Keratinocyte (primary cell): ENCODE data around the gene IFT81.

Source experiments
- EZH2 ChIP-seq: IDR thresholded peaks from one replicate; pipeline ENCODE4 v1.6.1; 2012; ENCODE audit warnings: inconsistent platforms, mild to moderate bottlenecking, low read length, moderate library complexity
- TF ChIP-seq, protein P1 (sequence below), 3 experiments: IDR thresholded peaks in 1 of 3; conservative IDR thresholded peaks in 1 of 3; optimal IDR thresholded peaks in 1 of 3; 2 replicates in 2 of 3; 3 replicates in 1 of 3; pipeline versions ENCODE3 to v1.5.1; 2011; ENCODE audit warnings: low read length in 3 of 3, mild to moderate bottlenecking in 3 of 3, moderate library complexity in 2 of 3, control low read depth in 1 of 3, inconsistent platforms in 1 of 3; ENCODE audit not compliant: insufficient read depth in 2 of 3; ENCODE audit errors: extremely low read depth in 1 of 3

DNA sequence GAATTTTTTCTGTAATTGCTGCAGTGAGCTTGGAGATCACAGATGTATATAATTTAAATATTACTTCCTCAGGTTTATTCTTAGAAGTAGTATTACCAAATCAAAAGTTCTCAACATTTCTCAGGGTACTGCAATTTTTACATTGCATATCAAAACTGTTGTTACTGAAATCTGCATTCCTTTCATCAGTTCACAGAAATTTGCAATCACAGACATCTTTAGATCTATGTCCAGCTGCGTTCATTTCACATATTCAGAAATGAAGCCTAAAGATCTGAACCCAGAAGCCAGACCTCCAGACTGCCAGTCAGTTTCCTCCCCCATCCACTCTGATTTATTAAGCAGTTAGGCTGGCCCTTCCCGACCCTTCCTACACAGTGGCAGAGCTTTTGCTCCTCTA lies 18.2 kb upstream of the IFT81 start:
- TF ChIP-seq, protein P1, sequence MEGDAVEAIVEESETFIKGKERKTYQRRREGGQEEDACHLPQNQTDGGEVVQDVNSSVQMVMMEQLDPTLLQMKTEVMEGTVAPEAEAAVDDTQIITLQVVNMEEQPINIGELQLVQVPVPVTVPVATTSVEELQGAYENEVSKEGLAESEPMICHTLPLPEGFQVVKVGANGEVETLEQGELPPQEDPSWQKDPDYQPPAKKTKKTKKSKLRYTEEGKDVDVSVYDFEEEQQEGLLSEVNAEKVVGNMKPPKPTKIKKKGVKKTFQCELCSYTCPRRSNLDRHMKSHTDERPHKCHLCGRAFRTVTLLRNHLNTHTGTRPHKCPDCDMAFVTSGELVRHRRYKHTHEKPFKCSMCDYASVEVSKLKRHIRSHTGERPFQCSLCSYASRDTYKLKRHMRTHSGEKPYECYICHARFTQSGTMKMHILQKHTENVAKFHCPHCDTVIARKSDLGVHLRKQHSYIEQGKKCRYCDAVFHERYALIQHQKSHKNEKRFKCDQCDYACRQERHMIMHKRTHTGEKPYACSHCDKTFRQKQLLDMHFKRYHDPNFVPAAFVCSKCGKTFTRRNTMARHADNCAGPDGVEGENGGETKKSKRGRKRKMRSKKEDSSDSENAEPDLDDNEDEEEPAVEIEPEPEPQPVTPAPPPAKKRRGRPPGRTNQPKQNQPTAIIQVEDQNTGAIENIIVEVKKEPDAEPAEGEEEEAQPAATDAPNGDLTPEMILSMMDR (optimal IDR thresholded peaks at IDR 0.05 in 1 of 3, IDR thresholded peaks at IDR 0.05 in 1 of 3, conservative IDR thresholded peaks at IDR 0.05 in 1 of 3; ENCODE audit: extremely low read depth in 1 of 3, insufficient read depth in 2 of 3, low read length in 3 of 3) = no peak
- no peak for TF ChIP-seq EZH2
